SW 1271 (cell line): Measurements from ENCODE around the gene ARGLU1.

ENCODE experiments used
- DNase-seq, 2 experiments: peaks; one replicate each; lab custom pipeline; 2025; lab: John Stamatoyannopoulos, UW

Gene ARGLU1

GRCh38 chr13:106541826-106542225, 26.1 kb downstream of the ARGLU1 start:
- no peak for DNase-seq

- no peak for DNase-seq
Observed at GRCh38 chr13:106540613-106541012, 27.3 kb downstream of the ARGLU1 start.

- no peak for DNase-seq
Observed at GRCh38 chr13:106537521-106537920, 30.4 kb downstream of the ARGLU1 start.

GRCh38 chr13:106536244-106537034, 31.5 kb downstream of the ARGLU1 start:
- peak in 1 of 2 experiments; percentile 5 for DNase-seq

GRCh38 chr13:106535552-106536243, 32.2 kb downstream of the ARGLU1 start, which contains the start of gene EFNB2:
TSS of gene EFNB2 (minus strand) at chr13:106535662. CDS start at chr13:106534964, 698 bp downstream.
- DNase-seq = peak; percentile 3 to 43

- DNase-seq = no peak
Observed at GRCh38 chr13:106534639-106535551, 33.0 kb downstream of the ARGLU1 start.

- no peak for DNase-seq
Observed at GRCh38 chr13:106533943-106534638, 33.8 kb downstream of the ARGLU1 start.

- no peak for DNase-seq
Observed at GRCh38 chr13:106533101-106533942, 34.6 kb downstream of the ARGLU1 start.

- DNase-seq = no peak
Observed at GRCh38 chr13:106532111-106532929, 35.6 kb downstream of the ARGLU1 start.

- DNase-seq = no peak
Observed at GRCh38 chr13:106530980-106531481, 36.9 kb downstream of the ARGLU1 start.

GRCh38 chr13:106530171-106530851, 37.6 kb downstream of the ARGLU1 start:
- no peak for DNase-seq

GRCh38 chr13:106529415-106530170, 38.3 kb downstream of the ARGLU1 start:
- DNase-seq = no peak

GRCh38 chr13:106528718-106529414, 39.1 kb downstream of the ARGLU1 start:
- DNase-seq = no peak

- DNase-seq = no peak
Observed at GRCh38 chr13:106527826-106528225, 40.1 kb downstream of the ARGLU1 start.

GRCh38 chr13:106527445-106527801, 40.5 kb downstream of the ARGLU1 start:
- no peak for DNase-seq

GRCh38 chr13:106526738-106527444, 41.0 kb downstream of the ARGLU1 start:
- DNase-seq = no peak

GRCh38 chr13:106525865-106526264, 42.1 kb downstream of the ARGLU1 start:
- no peak for DNase-seq
